DND-41 (cell line): Measurements from ENCODE around the gene ATP5F1A.
A peak's percentile ranks its signal among the peaks of the same experiment; 100 is the strongest.

Experiments
- ATAC-seq: fragments of 200-7000 bp; cut with Tn5 transposase; 3 replicates; pipeline ENCODE4 v1.9.1; 2021; ENCODE audit warnings: low read depth; ENCODE audit not compliant: insufficient read depth
- DNase-seq: peaks from one replicate; pipeline ENCODE4 v3.0.0-alpha.2; 2020
- H2AFZ ChIP-seq: 2 replicates; pipeline ENCODE4 v1.6.0; 2012; ENCODE audit warnings: low read depth, low read length
- H3K27ac ChIP-seq: 2 replicates; pipeline ENCODE4 v1.5.1; 2012; ENCODE audit warnings: low read length, inconsistent platforms
- H3K27me3 ChIP-seq: fragments of 200-600 bp; sonication (generic); 2 replicates; pipeline ENCODE4 v1.6.0; 2012; ENCODE audit warnings: low read length, mild to moderate bottlenecking, inconsistent platforms; ENCODE audit not compliant: insufficient read depth, poor library complexity
- H3K36me3 ChIP-seq: 2 replicates; pipeline ENCODE4 v1.5.1; 2012; ENCODE audit warnings: low read length, inconsistent platforms; ENCODE audit not compliant: insufficient read depth
- H3K4me1 ChIP-seq: 2 replicates; pipeline ENCODE4 v1.5.1; 2012; ENCODE audit warnings: mild to moderate bottlenecking, low read length; ENCODE audit not compliant: insufficient read depth
- H3K4me2 ChIP-seq: 2 replicates; pipeline ENCODE4 v1.6.0; 2012; ENCODE audit warnings: mild to moderate bottlenecking, moderate library complexity, low read length, inconsistent platforms; ENCODE audit not compliant: insufficient read depth
- H3K4me3 ChIP-seq, 2 experiments: fragments of 200-600 bp in 1 of 2; shearing (Covaris generic) in 1 of 2; 2 replicates each; pipeline ENCODE4 v1.5.1; 2012 to 2016; ENCODE audit warnings: inconsistent platforms in 2 of 2, low read length in 2 of 2, mild to moderate bottlenecking in 2 of 2, low read depth in 1 of 2, moderate library complexity in 1 of 2
- H3K79me2 ChIP-seq: 2 replicates; pipeline ENCODE4 v1.6.0; 2012; ENCODE audit warnings: low read length, inconsistent platforms; ENCODE audit not compliant: insufficient read depth
- H3K9ac ChIP-seq: 2 replicates; pipeline ENCODE4 v1.6.0; 2012; ENCODE audit warnings: low read depth, mild to moderate bottlenecking, inconsistent platforms, low read length, moderate library complexity
- H3K9me3 ChIP-seq: 2 replicates; pipeline ENCODE4 v1.5.1; 2012; ENCODE audit warnings: low read length, moderate library complexity, mild to moderate bottlenecking, inconsistent platforms; ENCODE audit not compliant: insufficient read depth, severe bottlenecking
- H4K20me1 ChIP-seq: 2 replicates; pipeline ENCODE4 v1.6.0; 2012; ENCODE audit warnings: low read length; ENCODE audit not compliant: insufficient read depth
- EZH2 ChIP-seq: IDR thresholded peaks from 3 replicates; pipeline ENCODE4 v1.6.1; 2012; ENCODE audit warnings: borderline replicate concordance, low read depth, mild to moderate bottlenecking, moderate library complexity, low read length, inconsistent platforms; ENCODE audit not compliant: severe bottlenecking
- TF ChIP-seq, protein P1 (sequence below): IDR thresholded peaks from 2 replicates; pipeline ENCODE4 v1.5.1; 2012; ENCODE audit warnings: borderline replicate concordance, low read length, moderate library complexity, mild to moderate bottlenecking; ENCODE audit not compliant: poor library complexity, severe bottlenecking; ENCODE audit errors: extremely low read depth

The ATP5F1A gene

DNA sequence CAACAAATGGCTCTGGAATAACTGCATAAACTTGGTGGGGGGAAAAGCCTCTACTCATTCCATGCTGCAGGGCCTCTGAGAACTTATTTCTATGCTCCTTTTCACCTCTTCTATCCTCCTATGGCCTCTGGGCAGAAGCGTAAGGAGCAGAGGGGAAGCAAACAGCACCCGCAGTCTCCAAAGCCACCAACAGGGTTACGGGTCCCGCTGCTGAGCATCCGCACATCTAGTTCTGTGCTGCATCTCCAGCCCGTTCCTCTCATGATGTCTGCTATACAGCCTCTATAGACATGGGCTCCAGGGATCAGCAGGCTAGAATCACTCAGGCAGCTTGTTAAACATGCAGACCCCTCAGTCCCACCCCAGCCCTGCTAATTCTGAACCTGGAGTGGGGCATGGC is 52.0 kb downstream of the ATP5F1A start:
- no peak overlapping the region for H3K27ac ChIP-seq
- H3K9ac ChIP-seq: no peak overlapping the region
- ATAC-seq: no peak
- no peak overlapping the region for H3K4me2 ChIP-seq
- peaks cover 21% of the 10 kb centered on the region for H3K4me1 ChIP-seq
- no peak for DNase-seq
- no peaks in the 10 kb centered on the region for H3K9me3 ChIP-seq
- no peak overlapping the region for H2AFZ ChIP-seq
- no peak overlapping the region for H3K4me3 ChIP-seq
- no peak for TF ChIP-seq EZH2
- TF ChIP-seq, protein P1, sequence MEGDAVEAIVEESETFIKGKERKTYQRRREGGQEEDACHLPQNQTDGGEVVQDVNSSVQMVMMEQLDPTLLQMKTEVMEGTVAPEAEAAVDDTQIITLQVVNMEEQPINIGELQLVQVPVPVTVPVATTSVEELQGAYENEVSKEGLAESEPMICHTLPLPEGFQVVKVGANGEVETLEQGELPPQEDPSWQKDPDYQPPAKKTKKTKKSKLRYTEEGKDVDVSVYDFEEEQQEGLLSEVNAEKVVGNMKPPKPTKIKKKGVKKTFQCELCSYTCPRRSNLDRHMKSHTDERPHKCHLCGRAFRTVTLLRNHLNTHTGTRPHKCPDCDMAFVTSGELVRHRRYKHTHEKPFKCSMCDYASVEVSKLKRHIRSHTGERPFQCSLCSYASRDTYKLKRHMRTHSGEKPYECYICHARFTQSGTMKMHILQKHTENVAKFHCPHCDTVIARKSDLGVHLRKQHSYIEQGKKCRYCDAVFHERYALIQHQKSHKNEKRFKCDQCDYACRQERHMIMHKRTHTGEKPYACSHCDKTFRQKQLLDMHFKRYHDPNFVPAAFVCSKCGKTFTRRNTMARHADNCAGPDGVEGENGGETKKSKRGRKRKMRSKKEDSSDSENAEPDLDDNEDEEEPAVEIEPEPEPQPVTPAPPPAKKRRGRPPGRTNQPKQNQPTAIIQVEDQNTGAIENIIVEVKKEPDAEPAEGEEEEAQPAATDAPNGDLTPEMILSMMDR: peak; percentile 26
- no peaks in the 10 kb centered on the region for H4K20me1 ChIP-seq
- no peaks in the 10 kb centered on the region for H3K36me3 ChIP-seq
- H3K27me3 ChIP-seq: no peaks in the 10 kb centered on the region
- no peaks in the 10 kb centered on the region for H3K79me2 ChIP-seq

DNA sequence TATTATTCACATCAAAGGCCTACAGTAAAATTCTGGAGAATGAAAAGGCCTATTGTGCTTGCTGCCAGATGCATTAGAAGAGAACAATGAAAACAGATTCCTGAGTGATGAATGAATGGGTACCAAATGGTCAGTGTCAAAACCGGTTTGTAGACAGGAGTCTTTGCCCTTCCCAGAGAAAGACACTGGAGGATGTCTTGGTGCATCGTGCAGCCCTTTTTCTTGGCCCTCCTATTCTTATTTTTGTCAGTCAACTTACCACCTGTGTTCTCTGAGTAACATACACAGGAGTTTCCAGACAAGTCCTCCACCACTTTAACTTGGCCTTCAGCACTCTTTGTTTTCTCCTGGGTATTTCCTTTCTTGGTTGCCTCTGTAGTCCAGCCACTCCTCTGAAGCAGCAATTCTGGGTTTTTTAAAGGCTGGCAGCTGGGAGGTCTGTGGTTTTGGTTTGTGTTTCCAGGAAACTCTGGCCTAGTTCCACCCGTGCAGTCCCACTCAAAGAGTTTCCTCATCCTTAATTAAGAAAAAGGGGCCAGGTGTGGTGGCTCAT is 55.4 kb downstream of the ATP5F1A start:
- no peak overlapping the region for H3K4me3 ChIP-seq
- DNase-seq (peak; percentile 92), ATAC-seq (peak; percentile 95)
- no peaks in the 10 kb centered on the region for H3K27me3 ChIP-seq
- TF ChIP-seq, protein P1: no peak
- TF ChIP-seq EZH2: no peak
- peak overlapping the region; percentile 24 for H3K4me2 ChIP-seq
- H3K36me3 ChIP-seq: no peaks in the 10 kb centered on the region
- H3K9ac ChIP-seq: peak overlapping the region; percentile 11; the same call in 1 of the 2 replicates
- no peaks in the 10 kb centered on the region for H3K79me2 ChIP-seq
- H3K4me1 ChIP-seq: peaks cover 27% of the 10 kb centered on the region
- H2AFZ ChIP-seq: no peak overlapping the region
- H4K20me1 ChIP-seq: no peaks in the 10 kb centered on the region
- peak overlapping the region; percentile 71 for H3K27ac ChIP-seq
- H3K9me3 ChIP-seq: no peaks in the 10 kb centered on the region

DNA sequence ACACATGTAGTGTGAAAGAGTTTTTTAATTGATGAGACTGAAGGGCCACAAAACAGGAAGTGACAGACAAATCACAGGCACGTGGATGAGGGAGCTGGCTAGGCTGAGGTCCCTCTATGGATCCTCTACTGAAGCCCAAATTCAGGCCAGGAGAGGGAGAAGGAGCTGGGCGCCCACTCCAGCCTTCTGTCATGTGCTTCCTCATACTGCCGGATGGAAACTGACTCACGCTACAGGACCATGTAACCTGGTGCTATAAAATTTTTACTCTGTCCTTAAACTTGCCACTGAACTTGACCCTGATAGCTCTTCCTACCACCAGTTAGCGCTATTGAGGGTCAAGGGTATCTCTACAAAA is 57.4 kb downstream of the ATP5F1A start:
- TF ChIP-seq EZH2: no peak
- TF ChIP-seq, protein P1: no peak
- Histone ChIP-seq H3K9ac (no peak overlapping the region), H3K27ac (0 out of 2 replicates have a peak overlapping the region, but pooled peaks have one; percentile 16), H4K20me1 (no peaks in the 10 kb centered on the region), H3K9me3 (no peaks in the 10 kb centered on the region), H3K36me3 (no peaks in the 10 kb centered on the region), H3K27me3 (no peaks in the 10 kb centered on the region), H3K4me3 (no peak overlapping the region), H3K4me2 (no peak overlapping the region), H2AFZ (no peak overlapping the region), H3K79me2 (no peaks in the 10 kb centered on the region), H3K4me1 (peaks cover 27% of the 10 kb centered on the region)
- no peak for ATAC-seq
- no peak for DNase-seq
